GM18511 (cell line): ENCODE results near the gene FAM174B.

Experiments used
- ATAC-seq: cut with Tn5 transposase; IDR thresholded peaks from one replicate; pipeline ENCODE4 v1.9.1; 2021; ENCODE audit warnings: mild to moderate bottlenecking, moderate library complexity; ENCODE audit not compliant: unreplicated experiment

Gene FAM174B

GRCh38 chr15:92602267-92602593 is 53.3 kb downstream of the FAM174B start:
- no peak for ATAC-seq

GRCh38 chr15:92601592-92602266 is 53.8 kb downstream of the FAM174B start:
- no peak for ATAC-seq

GRCh38 chr15:92600856-92601255 is 54.7 kb downstream of the FAM174B start:
- no peak for ATAC-seq

GRCh38 chr15:92599394-92599970 is 56.1 kb downstream of the FAM174B start:
- ATAC-seq = no peak

GRCh38 chr15:92597548-92597947 is 58.0 kb downstream of the FAM174B start:
- no peak for ATAC-seq

GRCh38 chr15:92596623-92597022 is 59.0 kb downstream of the FAM174B start:
- ATAC-seq = no peak

GRCh38 chr15:92595506-92596381 is 59.8 kb downstream of the FAM174B start:
- ATAC-seq = no peak

- ATAC-seq = no peak
These were observed 64.3 kb downstream of the FAM174B start for GRCh38 chr15:92591275-92591674.

GRCh38 chr15:92586966-92587365 is 68.6 kb downstream of the FAM174B start:
- peak; percentile 59 for ATAC-seq

GRCh38 chr15:92586383-92586942 is 69.1 kb downstream of the FAM174B start:
- peak; percentile 23 for ATAC-seq

GRCh38 chr15:92584105-92584504 is 71.5 kb downstream of the FAM174B start:
- no peak for ATAC-seq

- ATAC-seq = no peak
These were observed 72.2 kb downstream of the FAM174B start for GRCh38 chr15:92583096-92584034.

GRCh38 chr15:92582206-92582605 is 73.4 kb downstream of the FAM174B start:
- no peak for ATAC-seq

GRCh38 chr15:92580933-92581445 is 74.6 kb downstream of the FAM174B start:
- ATAC-seq = no peak

GRCh38 chr15:92580521-92580920 is 75.1 kb downstream of the FAM174B start:
- ATAC-seq = no peak

- ATAC-seq = no peak
These were observed 75.6 kb downstream of the FAM174B start for GRCh38 chr15:92579931-92580470.

- no peak for ATAC-seq
These were observed 76.1 kb downstream of the FAM174B start for GRCh38 chr15:92579486-92579885.

GRCh38 chr15:92578096-92578835 is 77.3 kb downstream of the FAM174B start:
- ATAC-seq = no peak

GRCh38 chr15:92576597-92577200 is 78.9 kb downstream of the FAM174B start:
- ATAC-seq = no peak
